HepG2 (cell line): ENCODE results near the gene PLPPR3. TPM values are rescaled to one million over a fixed set of nuclear protein-coding genes. Genes with fewer than 3 reads are reported as not detected.

Experiments used
- ARID5B ChIP-seq: IDR thresholded peaks from 2 replicates; pipeline ENCODE4 v1.4.0; 2020; ENCODE audit warnings: mild to moderate bottlenecking, missing genetic modification reagents
- BORCS8-MEF2B ChIP-seq: sonication (generic); formaldehyde crosslinking; IDR thresholded peaks from 2 replicates; pipeline ENCODE4 v1.8.0; 2022; ENCODE audit warnings: mild to moderate bottlenecking, missing genetic modification reagents
- CEBPB ChIP-seq: IDR thresholded peaks from 2 replicates; pipeline ENCODE4 v1.6.1; 2011; ENCODE audit warnings: low read depth, low read length, improper control_type of control experiment, borderline replicate concordance
- CREB1 ChIP-seq, 2 experiments: fragments of 450-650 bp in 1 of 2; IDR thresholded peaks; 2 replicates each; pipeline ENCODE4 v1.6.1; 2016 to 2017; ENCODE audit warnings: control low read depth in 1 of 2, mild to moderate bottlenecking in 1 of 2, missing compliant biosample characterization in 1 of 2, missing genetic modification characterization in 1 of 2
- ELF4 ChIP-seq: sonication (generic); formaldehyde crosslinking; IDR thresholded peaks from 2 replicates; pipeline ENCODE4 v1.5.0; 2020; ENCODE audit warnings: missing genetic modification reagents, mild to moderate bottlenecking, moderate library complexity, borderline replicate concordance
- GATAD1 ChIP-seq: IDR thresholded peaks from 2 replicates; pipeline ENCODE4 v1.6.1; 2016; ENCODE audit warnings: missing genetic modification reagents, missing compliant biosample characterization
- HMG20B ChIP-seq: conservative IDR thresholded peaks from 2 replicates; pipeline ENCODE4 v1.6.1; 2016; ENCODE audit warnings: missing genetic modification reagents, missing compliant biosample characterization
- JDP2 ChIP-seq: sonication (generic); formaldehyde crosslinking; IDR thresholded peaks from 2 replicates; pipeline ENCODE4 v1.8.1; 2022; ENCODE audit warnings: missing genetic modification reagents, borderline replicate concordance
- KLF16 ChIP-seq, 2 experiments: sonication (generic) in 1 of 2; formaldehyde crosslinking in 1 of 2; IDR thresholded peaks; 2 replicates each; pipeline versions ENCODE4 v1.6.1 to v1.8.0; 2016 to 2023; ENCODE audit warnings: missing genetic modification reagents in 2 of 2, missing compliant biosample characterization in 1 of 2
- NR2F6 ChIP-seq, 2 experiments: IDR thresholded peaks; 2 replicates each; pipeline ENCODE4 v1.6.1; 2016; ENCODE audit warnings: antibody characterized with exemption in 1 of 2, mild to moderate bottlenecking in 1 of 2
- PITX1 ChIP-seq: sonication (generic); formaldehyde crosslinking; IDR thresholded peaks from 2 replicates; pipeline ENCODE4 v1.5.1; 2020; ENCODE audit warnings: mild to moderate bottlenecking, missing genetic modification reagents
- RCOR2 ChIP-seq: IDR thresholded peaks from 2 replicates; pipeline ENCODE4 v1.6.1; 2016; ENCODE audit warnings: missing biosample characterization, missing genetic modification reagents
- TEAD3 ChIP-seq: optimal IDR thresholded peaks from 2 replicates; pipeline ENCODE3; 2016; ENCODE audit warnings: borderline replicate concordance
- ZBTB39 ChIP-seq: sonication (generic); formaldehyde crosslinking; IDR thresholded peaks from 2 replicates; pipeline ENCODE4 v1.5.0; 2020; ENCODE audit warnings: missing genetic modification reagents
- ZBTB44 ChIP-seq: sonication (generic); formaldehyde crosslinking; IDR thresholded peaks from 2 replicates; pipeline ENCODE4 v1.4.0; 2020; ENCODE audit warnings: missing genetic modification reagents
- ZKSCAN8 ChIP-seq: IDR thresholded peaks from 2 replicates; pipeline ENCODE4 v1.6.1; 2016; ENCODE audit warnings: borderline replicate concordance, missing genetic modification reagents, missing compliant biosample characterization
- ZNF607 ChIP-seq: sonication (generic); formaldehyde crosslinking; IDR thresholded peaks from 2 replicates; pipeline ENCODE4 v1.5.1; 2020; ENCODE audit warnings: missing genetic modification reagents, mild to moderate bottlenecking, borderline replicate concordance
- ZNF615 ChIP-seq: sonication (generic); formaldehyde crosslinking; IDR thresholded peaks from 2 replicates; pipeline ENCODE4 v1.5.0; 2020; ENCODE audit warnings: mild to moderate bottlenecking, missing genetic modification reagents, borderline replicate concordance
- ZSCAN5A ChIP-seq: sonication (generic); formaldehyde crosslinking; IDR thresholded peaks from 2 replicates; pipeline ENCODE4 v1.8.0; 2022; ENCODE audit warnings: mild to moderate bottlenecking, missing genetic modification reagents, borderline replicate concordance
- polyA plus RNA-seq, 8 experiments: library from polyadenylated mRNA; depleted of rRNA in 3 of 8; stranded (reverse) in 7 of 8; unstranded in 1 of 8; fragments of >200 nt; fragmentation: Illumina TruSeq in 4 of 8; extraction: Trizol in 4 of 8; gene quantifications; 2 replicates each; pipeline versions ENCODE4 v1.2.1 to v1.2.3, GENCODE V29; 2011 to 2016; ENCODE audit warnings: low read depth in 4 of 8, missing spikeins in 1 of 8, mixed read lengths in 1 of 8; ENCODE audit not compliant: insufficient read depth in 1 of 8
- total RNA-seq, 5 experiments: library from RNA; depleted of rRNA; stranded (reverse); fragments of >200 nt; fragmentation: Illumina TruSeq; extraction: Trizol; gene quantifications; 2 replicates each; pipeline ENCODE4 v1.2.3, GENCODE V29; 2016; ENCODE audit warnings: low read depth in 1 of 5

PLPPR3 gene
- total and polyA plus RNA-seq, 2 of the 13 experiments (the other 11 are each of a cell fraction or from before 2014, with no cell fraction given) = 0.07 to 0.16 TPM

- TF ChIP-seq ARID5B = no peak
- TF ChIP-seq TEAD3 (CRISPR knock-in tag) = peak; percentile 34
- 0 out of 2 replicates have a peak, but pooled peaks have one; percentile 1 for TF ChIP-seq ZBTB44
- TF ChIP-seq RCOR2 (CRISPR knock-in tag) = peak; percentile 19
- TF ChIP-seq PITX1 (CRISPR knock-in tag) = no peak
- no peak; a peak in 1 of 4 replicates for TF ChIP-seq KLF16 (CRISPR knock-in tag; IDR thresholded peaks at IDR 0.05)
- TF ChIP-seq ZNF615 = 0 out of 2 replicates have a peak, but pooled peaks have one; percentile 45
- TF ChIP-seq GATAD1 = no peak
- TF ChIP-seq CEBPB = peak; percentile 36; the same call in 1 of the 2 replicates
- TF ChIP-seq ZNF607 (CRISPR knock-in tag) = no peak
- peak; percentile 65 for TF ChIP-seq CREB1 (IDR thresholded peaks at IDR 0.05)
- peak; percentile 46; the same call in 1 of the 2 replicates for TF ChIP-seq CREB1 (CRISPR knock-in tag; IDR thresholded peaks at IDR 0.05)
- no peak for TF ChIP-seq HMG20B
- no peak for TF ChIP-seq BORCS8-MEF2B
- TF ChIP-seq NR2F6 (IDR thresholded peaks at IDR 0.05) = no peak
- TF ChIP-seq NR2F6 (CRISPR knock-in tag; IDR thresholded peaks at IDR 0.05) = 0 out of 2 replicates have a peak, but pooled peaks have one; percentile 50
- no peak for TF ChIP-seq ZBTB39
- TF ChIP-seq JDP2 (CRISPR knock-in tag) = no peak
- TF ChIP-seq ZSCAN5A (CRISPR knock-in tag) = no peak
- TF ChIP-seq ZKSCAN8 = no peak
- 0 out of 2 replicates have a peak, but pooled peaks have one; percentile 65 for TF ChIP-seq ELF4 (CRISPR knock-in tag)
These were observed 38.7 kb downstream of the PLPPR3 start (continued) for GRCh38 chr19:782878-783668.
